Measurements from ENCODE around the gene CDC6.

The CDC6 gene

DNA sequence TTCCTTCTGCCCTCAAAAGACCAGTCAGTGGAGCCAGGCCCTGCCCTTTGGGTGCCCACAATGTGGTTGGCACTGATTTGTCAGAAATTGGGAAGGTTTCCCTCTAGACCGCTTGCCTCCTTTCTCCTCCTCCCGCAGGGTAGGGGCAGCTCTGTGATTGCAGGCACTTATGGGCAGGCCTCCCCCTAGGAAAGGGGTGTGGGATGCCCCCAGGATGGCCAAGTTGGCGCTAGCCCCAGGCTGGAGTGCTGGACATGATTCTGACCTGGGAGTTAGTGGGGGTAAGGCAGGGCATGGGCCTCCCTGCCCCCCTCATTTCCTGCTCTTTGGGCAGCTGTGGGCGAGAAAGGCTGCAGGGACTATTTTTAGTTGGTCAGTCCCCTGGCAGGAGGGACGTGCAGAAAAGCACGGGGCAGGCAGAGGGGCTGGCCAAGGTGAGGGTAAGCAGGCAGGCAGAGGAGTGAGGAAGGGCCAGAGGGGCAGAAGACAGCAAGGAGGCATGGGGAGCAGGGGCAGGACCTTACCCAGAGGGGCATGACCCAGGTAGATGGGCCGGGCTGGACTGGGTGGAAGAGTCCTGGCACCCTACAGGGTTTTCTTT, 24.6 kb downstream of the CDC6 start:
- no peak for DNase-seq

DNA sequence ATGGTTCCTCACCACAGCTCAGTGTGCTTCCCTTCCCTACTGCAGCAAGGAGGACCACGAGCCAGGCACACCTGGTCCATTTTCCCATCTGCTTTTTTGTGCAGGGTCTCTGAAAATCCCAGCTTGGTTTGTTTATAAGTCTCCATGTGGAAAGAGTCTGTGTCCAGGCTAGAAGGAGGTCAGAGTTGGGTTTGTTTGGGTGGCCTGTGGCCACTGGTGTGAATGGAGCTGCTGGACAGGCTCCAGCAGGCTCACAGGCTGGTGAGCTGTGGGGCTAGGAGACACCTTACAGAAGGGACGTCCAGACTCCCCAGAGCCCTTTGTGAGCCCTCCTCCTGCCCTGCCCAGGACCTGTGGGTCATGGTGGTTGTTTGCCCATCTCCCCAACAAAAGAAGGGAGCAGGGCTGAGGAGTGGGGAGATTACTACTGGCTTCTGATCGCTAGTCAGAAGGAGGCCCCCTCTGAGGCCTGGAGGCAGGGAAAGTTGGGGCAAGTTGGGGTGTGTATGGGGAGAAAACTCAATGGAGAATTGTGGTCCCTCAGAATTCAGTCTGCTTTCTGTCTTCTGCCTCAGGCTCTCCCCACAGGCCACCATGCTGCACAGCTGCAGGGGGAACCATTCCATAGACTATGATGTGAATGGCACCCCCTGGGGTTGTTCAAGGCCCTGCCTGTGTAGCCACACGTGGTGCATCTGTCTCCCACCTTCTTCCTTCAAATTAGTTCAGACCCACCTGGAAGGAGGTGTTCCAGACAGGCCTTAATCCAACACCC, 25.4 kb downstream of the CDC6 start:
- no peak for DNase-seq

DNA sequence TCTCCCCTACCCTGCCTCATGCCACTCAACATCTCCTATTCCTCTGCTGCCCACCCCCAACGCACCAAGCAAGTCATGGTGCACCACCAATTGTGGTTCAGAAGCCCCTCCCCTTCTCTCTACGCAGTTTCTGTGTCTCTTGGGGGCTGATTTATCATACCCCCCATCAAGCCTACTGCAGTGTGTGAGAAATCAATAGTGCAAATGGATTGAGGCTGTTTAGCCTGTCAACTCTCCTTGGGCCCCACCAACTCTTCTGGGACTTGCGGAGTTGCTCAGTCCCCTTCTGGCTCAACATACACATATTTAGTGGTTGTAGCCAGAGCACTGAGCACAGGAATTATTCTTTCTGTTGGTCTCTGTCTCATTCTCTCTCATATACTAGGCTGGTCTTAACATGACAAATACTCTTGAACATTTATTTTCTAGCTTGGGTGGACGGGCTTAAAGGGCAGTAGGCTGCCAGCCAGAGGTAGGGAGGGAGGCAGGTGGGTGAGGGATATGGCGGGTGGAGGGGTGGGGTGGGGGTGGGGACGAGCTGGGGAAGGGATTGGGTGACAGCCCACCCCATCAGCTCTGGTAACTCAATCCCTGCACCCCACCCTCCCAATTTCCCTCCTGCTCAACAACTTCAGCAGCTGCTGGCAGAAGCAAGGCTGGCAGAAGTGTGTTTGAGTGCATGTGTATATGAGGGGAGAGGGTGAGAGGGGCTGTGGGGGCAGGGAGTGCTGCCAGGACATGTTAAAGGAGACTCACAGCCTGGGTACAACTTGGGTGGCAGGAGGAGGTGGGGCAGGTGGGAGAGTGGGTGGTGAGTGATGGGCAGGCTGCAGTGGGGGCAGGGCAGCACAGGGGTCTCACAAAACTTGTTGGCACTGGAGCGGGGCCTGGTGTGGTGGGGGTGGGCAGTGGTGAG, 26.2 kb downstream of the CDC6 start:
- DNase-seq: no peak

- peak; percentile 71 to 93 (median 75) for DNase-seq
Observed at GRCh38 chr17:40314584-40314956, 26.9 kb downstream of the CDC6 start.

DNA sequence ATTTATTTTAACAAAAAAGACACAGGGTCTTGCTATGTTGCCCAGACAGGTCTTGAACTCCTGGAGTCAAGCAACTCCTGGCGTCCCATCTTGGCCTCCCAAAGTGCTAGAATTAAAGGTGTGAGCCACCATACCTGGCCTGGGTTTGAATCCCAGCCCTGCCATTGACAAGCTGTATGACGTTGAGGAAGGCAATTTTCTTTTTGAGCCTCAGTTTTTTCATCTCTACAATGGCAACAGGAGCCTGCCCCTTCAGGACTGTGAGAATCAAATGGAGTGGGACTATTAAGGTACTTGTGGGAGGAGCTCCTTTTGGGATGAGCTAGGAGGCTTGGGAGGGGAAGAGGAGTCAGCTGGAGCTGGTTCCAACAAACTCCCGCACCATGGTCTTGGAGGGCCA, 27.5 kb downstream of the CDC6 start:
- no peak for DNase-seq

DNA sequence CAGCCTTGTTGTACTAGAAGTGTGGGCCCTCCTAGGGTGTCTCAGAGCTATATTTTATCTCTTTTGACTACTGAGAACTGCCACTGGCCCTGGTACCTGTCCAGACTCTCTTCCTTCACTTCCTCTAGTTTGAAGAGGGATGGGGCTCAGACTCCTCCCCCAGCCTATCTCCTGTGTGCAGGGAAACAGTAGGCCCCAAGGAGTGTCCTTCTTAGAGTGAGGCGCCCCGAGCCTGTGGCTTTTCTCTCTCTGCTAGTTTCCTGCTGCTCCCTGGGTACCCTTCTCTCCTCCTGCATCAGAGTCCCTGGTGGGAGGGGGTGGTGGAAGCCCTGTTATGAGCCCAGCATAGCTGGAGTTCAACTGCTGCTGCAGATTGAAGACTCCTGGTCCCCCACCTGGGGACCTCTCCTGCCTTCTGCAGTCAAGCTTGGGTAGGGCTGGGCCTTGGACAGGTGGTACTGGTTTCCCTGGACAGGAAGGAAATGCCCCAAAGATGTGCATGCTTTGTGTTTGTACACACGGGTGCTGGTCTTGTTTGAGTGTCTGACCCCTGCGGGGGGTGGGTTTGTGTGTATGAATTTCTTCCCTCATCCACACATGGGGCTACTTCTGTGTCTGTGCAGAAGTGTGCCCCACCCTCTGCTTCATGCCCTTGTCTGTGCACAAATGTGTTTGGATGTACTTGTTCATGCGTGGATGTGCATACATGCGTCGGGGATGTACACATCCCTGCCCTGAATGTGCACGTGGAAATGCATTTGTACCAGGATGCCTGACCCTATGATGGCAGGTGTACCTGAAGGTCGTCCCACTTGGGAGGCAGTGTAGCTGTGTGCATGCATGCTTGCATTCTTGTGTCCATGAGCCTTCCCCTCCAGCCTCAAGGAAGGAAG, 28.2 kb downstream of the CDC6 start:
- peak in 1 of 5 donors; percentile 36 for DNase-seq

DNA sequence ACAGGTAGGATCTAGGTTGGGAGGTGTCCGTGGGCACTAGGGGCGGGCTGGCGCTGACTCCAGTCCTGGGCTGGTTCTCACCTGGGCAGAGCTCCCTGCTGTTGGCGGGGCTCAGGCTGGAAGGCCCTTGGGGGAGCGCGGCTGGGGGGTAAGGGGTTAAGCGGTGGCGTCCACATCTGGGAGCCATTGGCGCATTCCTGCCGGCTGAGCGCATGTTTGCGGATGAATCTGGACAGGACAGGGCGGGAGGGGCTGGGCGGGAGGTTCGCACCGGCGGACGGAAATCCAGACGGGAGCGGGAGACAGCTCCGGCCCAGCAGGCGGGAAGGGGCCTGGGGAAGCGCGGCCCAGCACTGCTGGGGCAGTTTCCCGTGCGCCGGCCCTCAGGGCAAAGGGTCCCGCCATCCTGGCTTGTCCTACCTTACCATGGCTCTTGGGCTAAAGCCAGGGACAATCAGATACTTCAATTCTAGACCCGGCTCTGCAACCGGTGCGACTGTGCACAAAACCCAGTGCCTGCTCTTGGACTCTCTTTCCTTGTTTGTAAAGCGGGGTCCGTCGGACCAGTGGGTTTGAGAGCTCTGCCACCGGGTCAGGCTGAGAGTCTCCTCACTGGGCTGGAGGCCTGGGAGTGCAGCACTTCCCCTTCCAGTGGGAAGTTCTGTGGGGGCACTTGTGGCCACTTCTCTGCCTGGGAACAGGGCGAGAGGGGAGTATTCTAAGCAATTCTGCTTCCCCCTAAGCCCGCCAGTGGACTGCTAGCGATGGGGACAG, 29.1 kb downstream of the CDC6 start:
- DNase-seq: peak in 1 of 5 donors; percentile 1

DNA sequence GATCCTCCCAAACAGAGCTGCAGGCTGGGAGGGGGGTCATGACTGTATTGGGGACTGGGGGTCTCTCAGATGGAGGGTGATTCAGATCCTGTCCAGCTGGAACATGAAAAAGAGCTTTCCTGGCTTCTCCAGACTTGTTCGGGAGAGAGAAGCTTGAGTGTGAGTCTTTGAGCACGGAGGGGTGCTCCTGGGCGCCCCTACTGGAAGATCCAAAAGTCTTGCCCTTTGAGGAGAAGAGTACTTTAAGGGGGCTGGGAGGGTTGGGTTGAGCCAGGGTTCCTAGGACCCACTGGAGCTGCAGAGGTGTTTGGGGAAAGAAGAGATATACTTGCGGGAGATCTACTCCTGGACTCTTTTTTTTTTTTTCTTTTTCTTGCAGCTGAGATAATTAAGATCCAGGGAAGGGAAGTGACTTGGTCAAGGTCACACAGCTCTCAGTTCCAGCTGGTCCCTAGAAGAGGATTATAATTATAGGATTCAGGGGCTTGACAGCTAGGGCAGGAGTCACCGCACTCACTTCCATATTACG, 29.7 kb downstream of the CDC6 start:
- DNase-seq: peak in 3 of 5 donors; percentile 38 to 49 (median 47)

DNA sequence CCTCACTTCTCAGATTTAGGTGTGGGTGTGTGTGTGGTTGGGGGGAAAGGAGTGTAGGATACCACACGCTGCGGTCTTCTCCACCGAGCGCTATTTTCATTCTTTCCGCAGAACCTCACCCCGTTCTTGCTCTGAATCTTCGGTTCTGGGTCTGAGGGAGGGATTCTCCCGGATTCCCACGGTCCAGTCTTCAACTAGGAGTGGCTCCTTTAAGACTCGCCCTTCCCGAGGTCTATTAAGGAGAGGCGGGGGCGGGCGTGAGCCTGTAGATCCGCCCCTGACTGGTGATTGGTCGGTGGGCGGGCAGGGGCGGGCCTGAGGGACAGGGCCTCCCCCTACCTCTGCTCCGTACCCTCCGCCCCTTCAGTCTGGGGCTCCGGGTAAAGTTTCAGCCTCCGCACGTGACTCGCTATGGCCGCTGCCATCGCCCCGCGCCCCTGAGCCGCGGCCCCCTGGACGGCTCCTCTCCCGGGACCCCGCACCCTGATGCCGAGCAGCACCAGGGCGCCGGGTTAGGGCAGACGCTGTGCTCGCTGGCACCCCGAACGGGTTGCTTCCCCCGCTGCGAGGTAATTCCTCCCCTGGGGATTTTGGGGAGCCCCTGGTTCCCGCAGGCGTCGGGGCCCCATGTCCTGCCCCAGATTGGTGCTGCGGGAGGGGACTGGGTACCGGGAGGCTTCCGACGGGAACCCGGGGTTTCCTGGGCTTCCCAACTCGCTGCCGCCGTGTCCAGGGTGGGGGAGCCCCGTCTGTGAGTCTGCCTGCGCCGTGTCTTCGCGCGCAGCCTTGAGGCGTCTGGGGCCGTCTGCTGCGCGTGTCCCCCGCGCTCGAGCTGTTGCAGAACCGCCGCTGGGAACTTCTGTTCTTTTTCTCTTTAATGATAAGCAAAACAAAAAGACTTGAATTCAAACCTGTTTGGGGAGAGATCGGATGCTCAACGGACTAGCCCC, 30.5 kb downstream of the CDC6 start:
- DNase-seq: peak; percentile 87 to 94 (median 89)

DNA sequence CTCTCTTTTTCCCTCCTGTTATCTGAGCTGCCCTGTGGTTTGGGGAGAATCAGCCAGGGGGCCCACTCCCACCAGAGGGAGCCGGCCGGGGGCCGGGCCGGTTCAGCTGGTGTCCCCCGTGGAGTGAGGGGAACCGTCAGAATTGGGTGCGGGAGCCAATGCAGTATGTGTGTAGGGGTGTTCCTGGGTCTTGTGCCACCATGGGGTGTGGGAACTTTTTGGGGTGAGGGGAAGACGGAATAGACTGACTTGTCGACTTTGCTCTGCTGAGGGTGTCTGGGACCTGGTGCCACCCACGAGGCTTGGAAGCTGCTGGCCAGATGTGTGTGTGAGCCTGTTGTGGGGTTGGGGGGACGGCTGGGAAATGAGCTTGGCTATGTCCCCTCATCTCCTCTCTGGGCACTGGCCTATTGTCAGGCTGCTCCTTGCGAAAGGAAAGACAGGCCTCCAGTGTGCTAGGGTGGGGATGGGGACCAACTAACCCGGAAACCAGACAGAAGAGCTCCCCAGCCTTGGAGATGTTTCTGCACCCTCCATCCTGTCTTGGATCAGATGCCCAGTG, 31.2 kb downstream of the CDC6 start:
- no peak for DNase-seq

- DNase-seq: peak; percentile 78 to 82 (median 80)
Observed at GRCh38 chr17:40319651-40320540, 32.2 kb downstream of the CDC6 start.

DNA sequence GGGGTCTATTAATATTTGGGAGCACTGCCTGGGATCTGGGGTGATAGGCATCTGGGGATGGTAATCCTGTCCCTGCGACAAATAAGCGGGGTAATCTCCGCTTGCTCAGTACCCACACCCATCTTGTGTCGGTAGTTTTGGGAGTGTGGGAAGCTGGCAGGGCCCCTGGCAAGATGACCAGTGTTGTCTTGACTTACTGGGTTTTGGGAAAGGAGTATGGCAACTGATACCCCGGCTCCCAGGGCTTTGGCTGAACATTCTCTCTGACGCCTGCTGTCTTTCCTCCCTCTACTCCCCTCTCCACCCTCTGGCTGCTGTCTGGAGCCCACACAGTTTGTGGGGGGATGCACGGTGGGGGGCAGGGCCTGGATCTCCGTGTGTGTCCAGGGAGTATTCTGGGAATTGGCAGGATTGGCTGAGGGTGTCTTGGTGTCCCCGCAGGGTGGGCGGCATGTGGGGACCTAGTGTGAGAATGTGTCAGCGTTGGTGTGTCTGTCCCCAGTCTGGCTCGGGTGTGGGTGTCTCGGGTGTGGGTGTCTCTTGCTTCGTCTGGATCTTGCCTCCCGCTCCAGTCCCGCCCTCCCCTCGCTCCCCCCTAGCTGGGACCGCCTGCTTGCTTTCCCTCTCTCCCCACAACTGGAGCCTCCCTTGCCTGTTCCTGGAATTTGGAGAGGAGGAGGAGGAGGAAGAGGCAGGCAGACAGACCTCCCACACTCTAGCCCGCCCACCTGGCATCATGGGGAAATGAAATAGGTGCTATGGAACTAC, 33.3 kb downstream of the CDC6 start:
- DNase-seq: peak in 4 of 5 donors; percentile 48 to 61 (median 56)

DNA sequence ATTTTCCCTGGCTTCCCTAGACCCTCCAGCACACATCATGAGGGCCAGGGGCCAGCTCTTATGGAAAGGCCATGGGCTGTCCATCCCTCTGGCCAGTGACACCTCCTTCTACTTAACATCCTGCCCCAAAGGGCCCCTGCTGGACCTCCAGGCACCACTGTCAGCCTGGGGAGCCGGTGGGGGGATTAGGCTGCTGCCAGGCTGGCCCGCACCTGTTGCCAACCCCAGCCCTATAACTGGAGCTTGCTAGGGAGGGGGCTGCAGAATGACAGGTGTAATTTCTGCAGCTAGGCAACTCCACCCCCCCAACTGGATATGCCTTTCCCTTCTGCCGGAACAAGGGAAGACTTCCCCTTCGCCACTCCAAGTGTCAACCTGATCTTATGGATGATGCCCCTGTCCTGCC, 33.8 kb downstream of the CDC6 start:
- no peak for DNase-seq

DNA sequence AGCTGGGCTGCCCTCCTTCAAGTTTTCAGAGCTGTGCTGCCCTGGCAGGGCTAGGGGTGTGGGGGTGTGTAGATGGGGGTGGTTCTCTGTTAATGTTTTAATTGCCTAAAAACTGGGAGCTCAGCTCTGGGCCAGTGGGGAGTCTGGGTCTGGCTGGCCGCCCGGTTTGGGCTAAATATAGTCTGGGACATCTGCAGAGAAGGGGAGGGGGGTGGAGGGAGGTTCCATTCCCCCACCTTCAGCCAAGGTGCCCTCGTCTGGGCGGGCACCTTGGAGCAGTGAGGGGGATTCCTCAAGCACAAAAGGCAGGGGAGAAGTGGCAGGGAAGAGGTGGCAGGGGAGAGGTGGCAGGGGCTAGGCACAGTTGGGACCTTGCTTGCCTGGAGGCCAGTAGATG, 34.3 kb downstream of the CDC6 start:
- DNase-seq: no peak

DNA sequence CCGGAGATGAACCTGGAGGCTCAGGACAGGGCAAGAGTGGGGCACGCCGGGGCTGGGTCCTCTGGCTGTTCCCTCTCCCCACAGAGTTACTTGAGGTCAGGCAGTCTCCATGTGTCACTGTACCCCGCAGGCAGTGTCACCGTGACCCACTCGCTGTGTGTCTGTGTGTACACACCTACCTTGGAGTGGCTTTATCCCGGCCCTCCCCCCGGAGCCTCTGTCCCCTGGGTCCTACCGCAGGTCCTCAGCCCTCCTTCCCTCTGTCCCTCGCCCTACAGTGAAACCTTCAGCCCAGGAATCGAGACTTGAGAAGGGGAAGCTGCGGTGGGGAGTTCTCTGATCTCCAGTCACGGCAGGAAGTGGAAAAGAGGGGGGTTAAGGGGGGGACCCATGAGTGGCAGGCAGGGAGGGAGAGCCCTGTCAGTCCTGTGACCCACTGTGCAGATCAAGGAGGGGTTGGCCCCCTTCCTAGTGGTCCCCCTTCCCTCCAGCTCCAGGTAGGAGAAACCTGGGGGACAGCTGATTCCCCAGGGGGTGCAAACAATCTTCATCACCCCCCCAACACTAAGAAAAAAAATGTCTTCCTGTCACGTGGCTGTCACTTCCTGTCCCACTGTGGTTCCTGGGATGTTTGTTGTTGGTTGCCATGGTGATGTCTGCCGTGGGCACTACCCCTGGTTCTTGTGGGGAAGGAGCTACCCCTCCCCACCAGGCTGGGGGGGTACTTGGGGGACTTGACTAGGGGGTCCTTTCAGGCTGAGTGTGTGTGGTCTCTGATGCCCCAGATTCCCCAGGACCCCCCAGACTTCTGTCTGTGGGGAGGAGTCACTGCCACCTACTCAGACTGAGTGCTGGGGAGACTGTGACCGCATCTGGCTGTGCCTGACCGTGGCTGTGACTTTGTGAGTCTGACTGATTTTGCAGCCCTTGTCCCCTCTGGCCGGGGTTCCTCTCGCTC, 35.0 kb downstream of the CDC6 start:
- DNase-seq: peak; percentile 82 to 94 (median 88)
